Glutamatergic neuron (in vitro differentiated cells): ENCODE measurements around the gene IKZF3. TPM values are rescaled to one million over a fixed set of nuclear protein-coding genes. Genes with fewer than 3 reads are reported as not detected.

Experiments used
- DNase-seq: peaks from one replicate; pipeline ENCODE4 v3.0.0; 2022
- H3K27ac Mint-ChIP-seq: one replicate; pipeline ENCODE4 v1.8.0; 2020; ENCODE audit warnings: mild to moderate bottlenecking, mixed read lengths, inconsistent platforms; ENCODE audit not compliant: unreplicated experiment
- H3K27me3 Mint-ChIP-seq: one replicate; pipeline ENCODE4 v1.8.0; 2020; ENCODE audit warnings: mild to moderate bottlenecking, moderate library complexity, mixed read lengths, inconsistent platforms; ENCODE audit not compliant: unreplicated experiment
- H3K36me3 Mint-ChIP-seq: one replicate; pipeline ENCODE4 v1.8.0; 2020; ENCODE audit warnings: mild to moderate bottlenecking, mixed read lengths, inconsistent platforms; ENCODE audit not compliant: unreplicated experiment
- H3K4me1 Mint-ChIP-seq: one replicate; pipeline ENCODE4 v1.8.0; 2020; ENCODE audit warnings: mild to moderate bottlenecking, low read depth, mixed read lengths, inconsistent platforms; ENCODE audit not compliant: unreplicated experiment
- H3K4me3 Mint-ChIP-seq: one replicate; pipeline ENCODE4 v1.8.0; 2020; ENCODE audit warnings: mild to moderate bottlenecking, mixed read lengths, inconsistent platforms; ENCODE audit not compliant: unreplicated experiment
- H3K9me3 Mint-ChIP-seq: one replicate; pipeline ENCODE4 v1.8.0; 2020; ENCODE audit warnings: mild to moderate bottlenecking, moderate library complexity, mixed read lengths, inconsistent platforms; ENCODE audit not compliant: unreplicated experiment
- total RNA-seq: library from RNA; stranded (reverse); fragmentation: NEBNext Ultra II Directional; extraction: Animal tissue kit (Norgen Biotek cat#: 25700); gene quantifications from one replicate; pipeline ENCODE4 v1.2.1, GENCODE V29; 2021; ENCODE audit not compliant: unreplicated experiment
- TF ChIP-seq, protein P1 (sequence below): fragments of 200-600 bp; sonication (generic); IDR thresholded peaks from one replicate; pipeline ENCODE4 v1.5.0; 2021; ENCODE audit not compliant: partially characterized antibody, unreplicated experiment

IKZF3 gene
- total RNA-seq, 1 donor from 2014 or later, result not detected

DNA sequence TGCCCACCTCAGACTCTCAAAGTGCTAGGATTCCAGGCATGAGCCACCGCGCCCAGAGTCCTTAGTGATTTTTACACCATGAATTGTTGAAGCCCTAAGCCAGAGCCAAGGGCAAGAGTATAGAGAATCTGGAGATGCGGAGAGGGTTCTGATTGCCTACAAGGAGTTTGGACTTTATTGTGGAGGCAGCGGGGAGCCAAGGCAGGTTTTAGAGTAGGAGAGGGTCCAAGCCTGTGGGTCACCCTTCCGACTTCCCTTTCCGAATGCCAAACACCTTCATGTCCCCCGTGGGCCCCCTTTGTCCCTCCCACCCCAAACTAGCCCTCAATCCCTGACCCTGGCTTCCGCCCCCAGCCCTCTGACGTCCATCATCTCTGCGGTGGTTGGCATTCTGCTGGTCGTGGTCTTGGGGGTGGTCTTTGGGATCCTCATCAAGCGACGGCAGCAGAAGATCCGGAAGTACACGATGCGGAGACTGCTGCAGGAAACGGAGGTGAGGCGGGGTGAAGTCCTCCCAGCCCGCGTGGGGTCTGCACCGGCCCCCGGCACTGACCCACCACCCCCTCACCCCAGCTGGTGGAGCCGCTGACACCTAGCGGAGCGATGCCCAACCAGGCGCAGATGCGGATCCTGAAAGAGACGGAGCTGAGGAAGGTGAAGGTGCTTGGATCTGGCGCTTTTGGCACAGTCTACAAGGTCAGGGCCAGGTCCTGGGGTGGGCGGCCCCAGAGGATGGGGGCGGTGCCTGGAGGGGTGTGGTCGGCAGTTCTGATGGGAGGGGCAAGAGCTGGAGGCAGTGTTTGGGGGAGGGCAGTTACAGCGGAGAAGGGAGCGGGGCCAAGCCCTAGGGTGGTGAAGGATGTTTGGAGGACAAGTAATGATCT, 140.9 kb downstream of the IKZF3 start:
- peaks cover 5% of the 10 kb centered on the region for H3K9me3 Mint-ChIP-seq
- no peak overlapping the region for H3K27ac Mint-ChIP-seq
- H3K4me3 Mint-ChIP-seq, result no peak overlapping the region
- H3K27me3 Mint-ChIP-seq, result peaks cover 4% of the 10 kb centered on the region
- no peak for DNase-seq
- no peaks in the 10 kb centered on the region for H3K36me3 Mint-ChIP-seq
- TF ChIP-seq, protein P1, sequence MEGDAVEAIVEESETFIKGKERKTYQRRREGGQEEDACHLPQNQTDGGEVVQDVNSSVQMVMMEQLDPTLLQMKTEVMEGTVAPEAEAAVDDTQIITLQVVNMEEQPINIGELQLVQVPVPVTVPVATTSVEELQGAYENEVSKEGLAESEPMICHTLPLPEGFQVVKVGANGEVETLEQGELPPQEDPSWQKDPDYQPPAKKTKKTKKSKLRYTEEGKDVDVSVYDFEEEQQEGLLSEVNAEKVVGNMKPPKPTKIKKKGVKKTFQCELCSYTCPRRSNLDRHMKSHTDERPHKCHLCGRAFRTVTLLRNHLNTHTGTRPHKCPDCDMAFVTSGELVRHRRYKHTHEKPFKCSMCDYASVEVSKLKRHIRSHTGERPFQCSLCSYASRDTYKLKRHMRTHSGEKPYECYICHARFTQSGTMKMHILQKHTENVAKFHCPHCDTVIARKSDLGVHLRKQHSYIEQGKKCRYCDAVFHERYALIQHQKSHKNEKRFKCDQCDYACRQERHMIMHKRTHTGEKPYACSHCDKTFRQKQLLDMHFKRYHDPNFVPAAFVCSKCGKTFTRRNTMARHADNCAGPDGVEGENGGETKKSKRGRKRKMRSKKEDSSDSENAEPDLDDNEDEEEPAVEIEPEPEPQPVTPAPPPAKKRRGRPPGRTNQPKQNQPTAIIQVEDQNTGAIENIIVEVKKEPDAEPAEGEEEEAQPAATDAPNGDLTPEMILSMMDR, result no peak
- H3K4me1 Mint-ChIP-seq, result no peaks in the 10 kb centered on the region

DNA sequence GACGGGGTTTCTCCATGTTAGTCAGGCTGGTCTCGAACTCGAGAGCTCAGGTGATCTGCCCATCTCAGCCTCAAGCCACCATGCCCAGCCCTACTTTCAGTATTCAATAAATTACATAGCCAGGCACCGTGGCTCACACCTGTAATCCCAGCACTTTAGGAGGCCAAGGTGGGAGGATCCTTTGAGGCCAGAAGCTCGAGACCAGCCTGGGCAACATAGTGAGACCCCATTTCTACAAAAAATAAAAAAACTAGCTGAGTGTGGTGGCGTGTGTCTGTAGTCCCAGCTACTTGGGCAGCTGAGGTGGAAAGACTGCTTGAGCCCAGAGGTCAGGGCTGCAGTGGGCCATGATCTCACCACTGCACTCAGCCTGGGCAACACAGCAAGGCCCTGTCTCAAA, 142.0 kb downstream of the IKZF3 start:
- TF ChIP-seq, protein P1, result no peak
- H3K9me3 Mint-ChIP-seq, result peaks cover 5% of the 10 kb centered on the region
- no peaks in the 10 kb centered on the region for H3K4me1 Mint-ChIP-seq
- DNase-seq, result no peak
- H3K27me3 Mint-ChIP-seq, result peaks cover 6% of the 10 kb centered on the region
- no peak overlapping the region for H3K4me3 Mint-ChIP-seq
- no peak overlapping the region for H3K27ac Mint-ChIP-seq
- no peaks in the 10 kb centered on the region for H3K36me3 Mint-ChIP-seq

GRCh38 chr17:39719563-39720355, 144.4 kb downstream of the IKZF3 start:
- no peak overlapping the region for H3K4me3 Mint-ChIP-seq
- no peaks in the 10 kb centered on the region for H3K4me1 Mint-ChIP-seq
- DNase-seq, result no peak
- H3K27me3 Mint-ChIP-seq, result peaks cover 5% of the 10 kb centered on the region
- TF ChIP-seq, protein P1, result no peak
- no peak overlapping the region for H3K27ac Mint-ChIP-seq
- no peaks in the 10 kb centered on the region for H3K36me3 Mint-ChIP-seq
- peaks cover 3% of the 10 kb centered on the region for H3K9me3 Mint-ChIP-seq

- peaks cover 5% of the 10 kb centered on the region for H3K27me3 Mint-ChIP-seq
- H3K4me1 Mint-ChIP-seq, result no peaks in the 10 kb centered on the region
- peaks cover 3% of the 10 kb centered on the region for H3K9me3 Mint-ChIP-seq
- no peak for DNase-seq
- no peak overlapping the region for H3K4me3 Mint-ChIP-seq
- no peaks in the 10 kb centered on the region for H3K36me3 Mint-ChIP-seq
- TF ChIP-seq, protein P1, result no peak
- no peak overlapping the region for H3K27ac Mint-ChIP-seq
These were observed 146.5 kb downstream of the IKZF3 start for GRCh38 chr17:39717660-39718059.
